GM12801 (cell line): Measurements from ENCODE around the gene ZNF302.

Experiments used
- TF ChIP-seq, protein P1 (sequence below): IDR thresholded peaks from one replicate; pipeline ENCODE4 v1.5.1; 2011; ENCODE audit warnings: control low read depth; ENCODE audit not compliant: insufficient read length; ENCODE audit errors: extremely low read depth

The ZNF302 gene

DNA sequence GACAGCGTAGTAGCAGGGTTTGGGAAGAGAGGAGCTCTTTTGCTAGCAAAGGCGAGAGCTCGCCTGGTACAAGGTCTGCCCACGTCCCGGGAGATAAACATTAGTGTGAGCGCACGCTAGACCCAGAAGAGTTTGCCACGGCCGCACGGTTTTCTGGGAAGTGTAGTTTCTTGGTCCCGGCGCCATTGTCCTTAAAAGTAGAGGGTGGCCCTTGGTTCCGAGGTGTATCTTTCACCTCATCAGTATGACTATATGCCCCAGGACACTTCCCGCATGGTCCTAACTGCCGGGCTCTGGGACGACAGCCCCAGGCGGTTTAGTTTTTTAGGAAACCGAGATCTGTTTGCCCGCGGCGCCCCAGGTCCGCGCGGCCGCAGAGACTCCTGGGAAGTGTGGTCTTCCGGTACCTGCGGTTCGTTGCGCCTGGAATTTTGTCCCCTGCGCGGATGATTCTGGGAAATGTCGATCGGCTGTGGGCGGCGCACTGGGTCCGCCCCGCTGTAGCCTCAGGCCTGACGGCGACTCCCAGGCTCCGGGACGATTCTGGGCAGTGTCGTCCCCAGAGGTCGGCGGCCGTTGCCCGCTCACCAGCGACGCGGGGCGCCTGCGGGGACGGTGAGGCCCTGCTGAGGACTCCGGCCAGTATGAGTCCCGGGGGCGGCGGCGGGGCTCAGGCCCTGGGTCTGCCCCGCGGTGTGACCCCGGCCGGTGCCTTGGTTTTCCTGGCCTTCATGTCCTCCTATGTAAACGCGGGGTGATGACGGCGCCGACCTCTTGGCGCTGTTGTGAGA, 56.5 kb downstream of the ZNF302 start, which contains the start of gene ZNF181:
Gene ZNF181 (plus strand): TSS at position 498 of the 791 bp plus-strand sequence. CDS start 795 bp downstream, outside the sequence.
- TF ChIP-seq, protein P1, sequence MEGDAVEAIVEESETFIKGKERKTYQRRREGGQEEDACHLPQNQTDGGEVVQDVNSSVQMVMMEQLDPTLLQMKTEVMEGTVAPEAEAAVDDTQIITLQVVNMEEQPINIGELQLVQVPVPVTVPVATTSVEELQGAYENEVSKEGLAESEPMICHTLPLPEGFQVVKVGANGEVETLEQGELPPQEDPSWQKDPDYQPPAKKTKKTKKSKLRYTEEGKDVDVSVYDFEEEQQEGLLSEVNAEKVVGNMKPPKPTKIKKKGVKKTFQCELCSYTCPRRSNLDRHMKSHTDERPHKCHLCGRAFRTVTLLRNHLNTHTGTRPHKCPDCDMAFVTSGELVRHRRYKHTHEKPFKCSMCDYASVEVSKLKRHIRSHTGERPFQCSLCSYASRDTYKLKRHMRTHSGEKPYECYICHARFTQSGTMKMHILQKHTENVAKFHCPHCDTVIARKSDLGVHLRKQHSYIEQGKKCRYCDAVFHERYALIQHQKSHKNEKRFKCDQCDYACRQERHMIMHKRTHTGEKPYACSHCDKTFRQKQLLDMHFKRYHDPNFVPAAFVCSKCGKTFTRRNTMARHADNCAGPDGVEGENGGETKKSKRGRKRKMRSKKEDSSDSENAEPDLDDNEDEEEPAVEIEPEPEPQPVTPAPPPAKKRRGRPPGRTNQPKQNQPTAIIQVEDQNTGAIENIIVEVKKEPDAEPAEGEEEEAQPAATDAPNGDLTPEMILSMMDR, result no peak

DNA sequence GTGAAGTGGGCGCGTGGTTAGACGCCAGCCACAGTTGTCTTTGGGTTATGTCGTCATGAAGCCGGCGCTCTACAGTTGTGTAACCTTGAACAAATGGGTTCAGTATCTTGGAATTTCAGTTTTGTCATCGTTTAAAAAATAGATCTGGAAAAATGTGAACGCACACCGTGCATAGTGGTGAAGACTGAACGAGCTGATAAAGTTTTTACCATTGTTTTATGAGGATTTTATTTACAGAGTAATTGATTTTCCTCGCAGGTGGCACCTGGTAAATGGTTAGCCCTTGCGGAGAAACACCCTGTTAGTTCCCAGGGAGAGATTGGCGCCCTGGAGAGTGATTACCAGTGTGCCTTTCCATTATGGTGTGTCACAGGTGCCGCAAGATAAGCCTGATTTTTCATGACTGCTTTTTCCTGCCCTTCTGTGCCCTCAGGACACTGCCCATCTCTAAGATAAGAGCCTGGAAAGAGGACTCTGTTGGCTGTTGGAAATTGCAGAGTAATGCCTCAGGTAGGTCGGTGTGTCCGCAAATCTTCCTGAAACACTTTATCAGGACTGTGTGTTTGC, 57.1 kb downstream of the ZNF302 start:
- TF ChIP-seq, protein P1, result no peak
